ENCODE results near the gene SMIM11.
"Not testable (repeated sequence)": the region's sequence is repeated elsewhere in the genome, so short reads cannot be mapped to it uniquely, and the experiment has no call there.

The SMIM11 gene

GRCh38 chr21:34405686-34406085 lies 30.4 kb downstream of the SMIM11 start:
- not testable (repeated sequence) for FAIRE-seq; DNase-seq (ENCODE audit: insufficient read length, low spot score)

DNA sequence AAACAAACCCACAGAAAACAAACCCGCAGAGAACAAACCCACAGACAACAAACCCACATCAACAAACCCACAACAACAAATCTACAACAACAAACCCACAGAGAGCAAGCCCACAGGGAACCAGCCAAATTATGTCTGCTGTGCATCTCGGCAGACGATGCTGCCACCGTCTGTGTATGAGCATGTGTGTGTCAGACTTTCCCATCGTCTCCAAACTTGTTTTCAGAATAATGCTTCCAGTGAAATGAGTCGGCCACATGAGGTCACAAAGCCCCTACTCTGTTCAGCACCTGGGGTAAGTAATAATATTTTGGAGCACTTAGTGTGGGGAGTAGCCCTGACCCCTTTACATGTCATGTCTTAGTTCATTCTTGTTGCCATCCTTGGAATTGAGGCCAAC lies 30.8 kb downstream of the SMIM11 start:
- DNase-seq (ENCODE audit: insufficient read length, low spot score); FAIRE-seq: not testable (repeated sequence)

- not testable (repeated sequence) for DNase-seq (ENCODE audit: insufficient read length, low spot score); FAIRE-seq
Measured at GRCh38 chr21:34406676-34407075, 31.4 kb downstream of the SMIM11 start.

DNA sequence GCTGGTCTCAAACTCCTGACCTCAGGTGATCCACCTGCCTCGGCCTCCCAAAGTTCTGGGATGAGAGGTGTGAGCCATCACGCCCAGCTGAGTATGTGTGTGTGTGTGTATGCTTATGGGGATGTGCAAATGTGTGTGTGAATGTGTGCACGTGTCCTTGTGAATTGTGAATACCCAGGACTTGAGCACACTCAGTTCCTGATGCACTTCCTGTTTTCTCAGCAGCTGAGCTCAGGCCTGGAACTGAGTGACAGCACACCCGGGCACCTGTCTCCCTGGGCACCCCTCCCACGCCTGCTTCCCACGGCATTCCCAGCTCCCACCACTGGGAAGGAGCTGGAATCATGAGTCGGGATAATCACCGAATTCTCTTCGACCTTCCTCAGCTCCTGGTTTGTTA lies 32.0 kb downstream of the SMIM11 start:
- DNase-seq (ENCODE audit: insufficient read length, low spot score); FAIRE-seq: not testable (repeated sequence)

DNA sequence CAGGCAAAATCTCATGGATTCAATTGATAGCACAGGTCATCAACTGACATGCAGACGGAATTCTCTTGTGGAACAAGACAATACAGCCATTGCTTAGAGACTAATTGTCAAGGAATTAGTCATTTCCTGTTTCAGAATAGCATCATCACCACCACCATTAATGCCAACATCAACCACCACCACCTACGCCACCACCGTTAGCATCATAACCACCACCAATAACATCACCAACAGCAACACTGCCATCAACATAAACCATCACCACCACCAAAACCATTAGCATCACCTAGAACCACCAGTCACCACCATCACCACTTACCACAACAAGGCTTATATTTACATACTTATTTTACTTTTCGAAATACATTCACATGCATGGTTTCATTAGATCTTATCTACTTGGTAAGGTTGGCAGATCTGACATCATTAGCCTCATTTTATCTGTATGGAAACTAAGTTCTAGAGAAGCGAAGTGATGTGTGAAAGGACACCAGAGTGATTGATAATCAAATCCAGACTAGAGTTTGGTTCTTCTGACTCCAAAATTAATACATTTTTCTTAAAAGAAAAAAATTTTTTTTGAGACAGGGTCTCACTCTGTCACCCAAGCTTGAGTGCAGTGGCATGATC lies 42.3 kb downstream of the SMIM11 start:
- FAIRE-seq; DNase-seq (ENCODE audit: insufficient read length, low spot score): not testable (repeated sequence)

DNA sequence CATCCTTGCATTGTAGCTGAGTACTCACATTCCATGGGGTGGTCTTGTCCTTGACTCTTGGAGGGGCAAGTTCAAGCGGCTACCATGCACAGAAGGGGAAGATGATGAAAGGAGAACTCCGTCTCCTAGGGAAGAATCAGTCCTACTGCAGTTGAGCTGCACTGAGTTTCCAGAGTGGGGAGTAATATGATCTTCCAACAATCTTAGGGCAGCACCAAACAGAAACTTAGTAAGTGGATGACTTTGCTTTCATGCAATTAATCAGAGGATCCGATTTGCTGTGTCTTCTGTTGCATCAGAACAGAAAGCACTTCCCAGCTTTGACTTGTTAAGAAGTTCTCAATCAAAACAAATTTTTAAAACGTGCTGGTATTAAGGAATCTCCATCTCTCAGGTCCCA lies 48.5 kb downstream of the SMIM11 start, which contains the start of gene SMIM34:
SMIM34 (minus strand) TSS at position 147 of the 400 bp plus-strand sequence; CDS start at position 35, 112 bp downstream.
- not testable (repeated sequence) for FAIRE-seq; DNase-seq (ENCODE audit: insufficient read length, low spot score)

DNA sequence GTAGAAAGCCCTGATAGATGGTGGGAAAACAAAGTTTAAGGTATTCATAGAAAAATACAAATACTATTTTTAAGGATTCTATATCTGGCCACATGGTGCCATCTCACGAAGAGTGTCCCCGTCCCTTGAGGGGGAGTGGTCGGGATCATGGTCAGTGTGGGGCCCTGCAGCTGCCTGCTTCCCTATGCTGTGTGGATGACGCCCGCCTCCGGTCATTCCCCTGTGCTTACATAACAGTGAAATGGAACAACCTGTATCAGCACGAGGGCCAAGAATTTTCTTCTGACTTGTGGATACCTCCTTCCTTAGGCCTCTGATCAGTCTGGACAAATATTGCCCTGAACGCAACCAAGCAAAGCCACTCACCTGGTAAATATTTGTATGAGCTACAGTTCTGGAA lies 52.0 kb downstream of the SMIM11 start:
- not testable (repeated sequence) for DNase-seq (ENCODE audit: insufficient read length, low spot score); FAIRE-seq

DNA sequence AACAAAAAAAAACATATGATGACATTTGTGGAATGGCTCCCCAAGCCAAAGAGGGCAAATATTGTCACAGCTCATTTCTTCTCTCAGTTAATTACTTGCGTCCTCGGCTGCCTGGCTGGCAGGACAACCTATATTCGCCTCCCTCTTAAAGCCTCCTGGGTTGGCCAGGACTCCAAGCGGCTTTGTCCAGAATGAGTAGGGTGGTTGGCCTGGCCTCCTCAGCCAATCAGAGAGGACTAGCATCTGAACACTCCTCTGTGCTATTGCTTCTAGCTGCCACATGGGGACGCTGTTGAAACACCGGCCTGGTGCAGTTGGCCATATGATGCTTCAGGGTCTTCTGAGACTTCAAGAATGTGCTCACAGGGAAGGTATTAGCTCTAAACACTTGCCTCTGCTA lies 53.1 kb downstream of the SMIM11 start:
- FAIRE-seq; DNase-seq (ENCODE audit: insufficient read length, low spot score): not testable (repeated sequence)

GRCh38 chr21:34429710-34430109 lies 54.4 kb downstream of the SMIM11 start:
- not testable (repeated sequence) for FAIRE-seq; DNase-seq (ENCODE audit: insufficient read length, low spot score)

All from D721Med (cell line).